Measurements from ENCODE around the gene ASPHD1. TPM values are rescaled to one million over a fixed set of nuclear protein-coding genes. Genes with fewer than 3 reads are reported as not detected.

ASPHD1 gene
- polyA plus RNA-seq, 4 donors = 0.67 to 11.5 (median 3.0) TPM

- H3K27ac ChIP-seq (ENCODE audit: low read depth in 1 of 3, low read length in 2 of 3) = no peak overlapping the region
- H3K36me3 ChIP-seq (ENCODE audit: control insufficient read depth in 3 of 3, insufficient read depth in 2 of 3, low read depth in 1 of 3, low read length in 3 of 3) = peaks cover 0 to 41% (median 0%) of the 10 kb centered on the region in 3 donors
- H3K4me3 ChIP-seq (ENCODE audit: low read depth in 1 of 3, low read length in 3 of 3) = no peak overlapping the region
- FAIRE-seq (no peak), DNase-seq (no peak)
- WGBS, 3 donors = 87 to 95% (median 94%) methylated on average over 15 to 16 of the region's 16 CpGs
- no peaks in the 10 kb centered on the region for H3K9me3 ChIP-seq (ENCODE audit: control insufficient read depth in 2 of 2, insufficient read depth in 1 of 2, low read depth in 1 of 2, low read length in 1 of 2)
- peaks cover 0 to 4% (median 3%) of the 10 kb centered on the region in 3 donors for H3K4me1 ChIP-seq (ENCODE audit: control insufficient read depth in 3 of 3, insufficient read depth in 2 of 3, low read depth in 1 of 3, low read length in 2 of 3)
- H3K27me3 ChIP-seq (ENCODE audit: control insufficient read depth in 3 of 3, insufficient read depth in 3 of 3, low read length in 3 of 3) = peaks cover 0 to 11% (median 0%) of the 10 kb centered on the region in 3 donors
Measured at GRCh38 chr16:29871822-29872546, 28.3 kb upstream of the ASPHD1 start.

DNA sequence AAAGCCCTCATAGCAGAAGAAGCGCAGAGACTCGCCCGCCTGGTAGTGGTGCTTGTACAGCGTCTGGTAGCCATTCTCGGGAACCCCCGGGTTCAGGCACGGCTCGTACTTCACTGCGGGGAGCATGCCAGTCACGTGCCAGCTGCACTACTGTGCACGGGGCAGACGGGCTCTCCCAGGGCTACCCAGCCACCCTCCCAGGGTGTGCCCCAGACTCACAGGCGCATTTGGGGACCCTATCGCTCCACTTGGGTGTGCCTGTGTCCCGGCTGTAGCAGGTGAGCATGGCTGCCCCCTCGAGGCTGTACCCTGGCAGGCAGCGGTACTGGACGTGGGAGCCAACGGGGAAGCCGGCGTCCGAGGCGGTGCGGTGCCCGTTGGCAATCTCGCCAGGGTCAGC lies 27.0 kb upstream of the ASPHD1 start:
- DNase-seq = no peak
- 92 to 95% (median 93%) methylated on average over 23 to 26 of the region's 26 CpGs for WGBS, 3 donors
- H3K4me1 ChIP-seq (ENCODE audit: control insufficient read depth in 3 of 3, insufficient read depth in 2 of 3, low read depth in 1 of 3, low read length in 2 of 3) = peaks cover 0 to 4% (median 3%) of the 10 kb centered on the region in 3 donors
- H3K4me3 ChIP-seq (ENCODE audit: low read depth in 1 of 3, low read length in 3 of 3) = no peak overlapping the region
- no peak for FAIRE-seq
- peaks cover 0 to 42% (median 0%) of the 10 kb centered on the region in 3 donors for H3K36me3 ChIP-seq (ENCODE audit: control insufficient read depth in 3 of 3, insufficient read depth in 2 of 3, low read depth in 1 of 3, low read length in 3 of 3)
- no peak overlapping the region for H3K27ac ChIP-seq (ENCODE audit: low read depth in 1 of 3, low read length in 2 of 3)
- H3K27me3 ChIP-seq (ENCODE audit: control insufficient read depth in 3 of 3, insufficient read depth in 3 of 3, low read length in 3 of 3) = peaks cover 0 to 20% (median 0%) of the 10 kb centered on the region in 3 donors
- H3K9me3 ChIP-seq (ENCODE audit: control insufficient read depth in 2 of 2, insufficient read depth in 1 of 2, low read depth in 1 of 2, low read length in 1 of 2) = no peaks in the 10 kb centered on the region

GRCh38 chr16:29875206-29875605 lies 25.1 kb upstream of the ASPHD1 start:
- Histone ChIP-seq H3K36me3 (ENCODE audit: control insufficient read depth in 3 of 3, insufficient read depth in 2 of 3, low read depth in 1 of 3, low read length in 3 of 3) (peaks cover 0 to 54% (median 0%) of the 10 kb centered on the region in 3 donors), H3K27me3 (ENCODE audit: control insufficient read depth in 3 of 3, insufficient read depth in 3 of 3, low read length in 3 of 3) (peaks cover 0 to 20% (median 0%) of the 10 kb centered on the region in 3 donors), H3K9me3 (ENCODE audit: control insufficient read depth in 2 of 2, insufficient read depth in 1 of 2, low read depth in 1 of 2, low read length in 1 of 2) (no peaks in the 10 kb centered on the region), H3K4me1 (ENCODE audit: control insufficient read depth in 3 of 3, insufficient read depth in 2 of 3, low read depth in 1 of 3, low read length in 2 of 3) (peaks cover 0 to 4% (median 3%) of the 10 kb centered on the region in 3 donors), H3K27ac (ENCODE audit: low read depth in 1 of 3, low read length in 2 of 3) (no peak overlapping the region), H3K4me3 (ENCODE audit: low read depth in 1 of 3, low read length in 3 of 3) (no peak overlapping the region)
- DNase-seq = no peak
- no peak for FAIRE-seq
- 90 to 96% (median 95%) methylated on average over 6 of the region's 6 CpGs for WGBS, 3 donors

- FAIRE-seq (no peak), DNase-seq (no peak)
- peak overlapping the region in 1 of 3 donors; percentile 12 for H3K4me3 ChIP-seq (ENCODE audit: low read depth in 1 of 3, low read length in 3 of 3)
- H3K9me3 ChIP-seq (ENCODE audit: control insufficient read depth in 2 of 2, insufficient read depth in 1 of 2, low read depth in 1 of 2, low read length in 1 of 2) = no peaks in the 10 kb centered on the region
- H3K27ac ChIP-seq (ENCODE audit: low read depth in 1 of 3, low read length in 2 of 3) = no peak overlapping the region
- H3K27me3 ChIP-seq (ENCODE audit: control insufficient read depth in 3 of 3, insufficient read depth in 3 of 3, low read length in 3 of 3) = peaks cover 0 to 20% (median 0%) of the 10 kb centered on the region in 3 donors
- WGBS, 3 donors = 31 to 72% (median 56%) methylated on average over 17 to 18 of the region's 18 CpGs
- H3K36me3 ChIP-seq (ENCODE audit: control insufficient read depth in 3 of 3, insufficient read depth in 2 of 3, low read depth in 1 of 3, low read length in 3 of 3) = peaks cover 0 to 53% (median 0%) of the 10 kb centered on the region in 3 donors
- peaks cover 0 to 4% (median 3%) of the 10 kb centered on the region in 3 donors for H3K4me1 ChIP-seq (ENCODE audit: control insufficient read depth in 3 of 3, insufficient read depth in 2 of 3, low read depth in 1 of 3, low read length in 2 of 3)
Measured at GRCh38 chr16:29876217-29876593, 24.1 kb upstream of the ASPHD1 start.

- no peak for DNase-seq
- Histone ChIP-seq H3K4me3 (ENCODE audit: low read depth in 1 of 3, low read length in 3 of 3) (peak overlapping the region in 1 of 3 donors; percentile 12), H3K27ac (ENCODE audit: low read depth in 1 of 3, low read length in 2 of 3) (no peak overlapping the region), H3K9me3 (ENCODE audit: control insufficient read depth in 2 of 2, insufficient read depth in 1 of 2, low read depth in 1 of 2, low read length in 1 of 2) (no peaks in the 10 kb centered on the region), H3K27me3 (ENCODE audit: control insufficient read depth in 3 of 3, insufficient read depth in 3 of 3, low read length in 3 of 3) (peaks cover 0 to 20% (median 0%) of the 10 kb centered on the region in 3 donors), H3K4me1 (ENCODE audit: control insufficient read depth in 3 of 3, insufficient read depth in 2 of 3, low read depth in 1 of 3, low read length in 2 of 3) (peaks cover 0 to 4% (median 3%) of the 10 kb centered on the region in 3 donors), H3K36me3 (ENCODE audit: control insufficient read depth in 3 of 3, insufficient read depth in 2 of 3, low read depth in 1 of 3, low read length in 3 of 3) (peaks cover 0 to 48% (median 0%) of the 10 kb centered on the region in 3 donors)
- no peak for FAIRE-seq
- WGBS, 3 donors = 22 to 85% (median 58%) methylated on average over 31 to 45 of the region's 45 CpGs
Measured at GRCh38 chr16:29876594-29877249, 23.6 kb upstream of the ASPHD1 start.

DNA sequence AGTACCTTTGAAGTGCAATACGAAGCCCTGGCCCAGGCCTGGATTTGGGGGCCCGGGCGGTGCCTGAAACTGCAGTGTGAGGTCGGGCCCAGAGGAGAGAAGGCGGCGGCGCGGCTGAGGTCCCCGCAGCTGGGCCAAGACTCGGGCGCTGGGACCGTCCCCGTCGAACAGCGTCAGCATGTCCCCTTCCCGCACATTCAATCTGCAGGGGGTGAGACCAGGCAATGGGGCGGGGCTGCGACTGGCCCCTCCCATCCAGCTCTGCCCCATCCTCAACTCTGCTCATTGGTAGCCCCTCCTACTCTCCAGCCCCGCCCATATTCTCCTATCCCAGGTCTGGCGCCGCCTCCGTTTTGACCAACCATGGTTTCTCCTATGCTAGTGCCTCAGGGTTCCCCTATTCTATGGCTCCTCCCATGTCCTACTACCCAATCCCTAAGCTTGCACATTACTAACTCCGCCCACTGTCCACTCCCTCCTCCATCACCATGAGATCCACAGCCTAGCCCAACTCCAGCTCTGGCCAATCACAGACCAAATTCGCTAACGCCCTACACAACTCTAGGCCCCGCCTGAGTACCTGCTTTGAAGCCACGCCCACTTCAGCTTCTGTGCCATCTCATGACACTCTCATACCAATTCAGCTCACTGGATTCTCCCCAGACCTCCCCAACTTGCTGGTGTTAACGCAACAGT lies 22.9 kb upstream of the ASPHD1 start:
- H3K27me3 ChIP-seq (ENCODE audit: control insufficient read depth in 3 of 3, insufficient read depth in 3 of 3, low read length in 3 of 3) = peaks cover 0 to 20% (median 0%) of the 10 kb centered on the region in 3 donors
- no peak overlapping the region for H3K4me3 ChIP-seq (ENCODE audit: low read depth in 1 of 3, low read length in 3 of 3)
- no peaks in the 10 kb centered on the region for H3K9me3 ChIP-seq (ENCODE audit: control insufficient read depth in 2 of 2, insufficient read depth in 1 of 2, low read depth in 1 of 2, low read length in 1 of 2)
- DNase-seq (peak in 1 of 2 donors; percentile 38), FAIRE-seq (no peak)
- WGBS, 3 donors = 37 to 77% (median 62%) methylated on average over 27 to 28 of the region's 28 CpGs
- H3K4me1 ChIP-seq (ENCODE audit: control insufficient read depth in 3 of 3, insufficient read depth in 2 of 3, low read depth in 1 of 3, low read length in 2 of 3) = peaks cover 0 to 4% (median 3%) of the 10 kb centered on the region in 3 donors
- no peak overlapping the region for H3K27ac ChIP-seq (ENCODE audit: low read depth in 1 of 3, low read length in 2 of 3)
- H3K36me3 ChIP-seq (ENCODE audit: control insufficient read depth in 3 of 3, insufficient read depth in 2 of 3, low read depth in 1 of 3, low read length in 3 of 3) = peaks cover 0 to 41% (median 0%) of the 10 kb centered on the region in 3 donors

GRCh38 chr16:29878172-29878571 lies 22.1 kb upstream of the ASPHD1 start:
- peaks cover 0 to 20% (median 0%) of the 10 kb centered on the region in 3 donors for H3K27me3 ChIP-seq (ENCODE audit: control insufficient read depth in 3 of 3, insufficient read depth in 3 of 3, low read length in 3 of 3)
- no peak overlapping the region for H3K27ac ChIP-seq (ENCODE audit: low read depth in 1 of 3, low read length in 2 of 3)
- no peak for FAIRE-seq
- no peaks in the 10 kb centered on the region for H3K9me3 ChIP-seq (ENCODE audit: control insufficient read depth in 2 of 2, insufficient read depth in 1 of 2, low read depth in 1 of 2, low read length in 1 of 2)
- H3K36me3 ChIP-seq (ENCODE audit: control insufficient read depth in 3 of 3, insufficient read depth in 2 of 3, low read depth in 1 of 3, low read length in 3 of 3) = peaks cover 0 to 35% (median 0%) of the 10 kb centered on the region in 3 donors
- H3K4me3 ChIP-seq (ENCODE audit: low read depth in 1 of 3, low read length in 3 of 3) = no peak overlapping the region
- 91 to 93% (median 92%) methylated on average over 14 of the region's 14 CpGs for WGBS, 3 donors
- peaks cover 0 to 4% (median 3%) of the 10 kb centered on the region in 3 donors for H3K4me1 ChIP-seq (ENCODE audit: control insufficient read depth in 3 of 3, insufficient read depth in 2 of 3, low read depth in 1 of 3, low read length in 2 of 3)
- no peak for DNase-seq

GRCh38 chr16:29881050-29881449 lies 19.2 kb upstream of the ASPHD1 start:
- WGBS, 3 donors = 84 to 98% (median 90%) methylated on average over 3 of the region's 3 CpGs
- no peak overlapping the region for H3K27ac ChIP-seq (ENCODE audit: low read depth in 1 of 3, low read length in 2 of 3)
- H3K36me3 ChIP-seq (ENCODE audit: control insufficient read depth in 3 of 3, insufficient read depth in 2 of 3, low read depth in 1 of 3, low read length in 3 of 3) = peaks cover 0 to 47% (median 0%) of the 10 kb centered on the region in 3 donors
- H3K9me3 ChIP-seq (ENCODE audit: control insufficient read depth in 2 of 2, insufficient read depth in 1 of 2, low read depth in 1 of 2, low read length in 1 of 2) = no peaks in the 10 kb centered on the region
- DNase-seq (no peak), FAIRE-seq (no peak)
- peaks cover 0 to 4% (median 0%) of the 10 kb centered on the region in 3 donors for H3K4me1 ChIP-seq (ENCODE audit: control insufficient read depth in 3 of 3, insufficient read depth in 2 of 3, low read depth in 1 of 3, low read length in 2 of 3)
- H3K4me3 ChIP-seq (ENCODE audit: low read depth in 1 of 3, low read length in 3 of 3) = no peak overlapping the region
- peaks cover 0 to 18% (median 0%) of the 10 kb centered on the region in 3 donors for H3K27me3 ChIP-seq (ENCODE audit: control insufficient read depth in 3 of 3, insufficient read depth in 3 of 3, low read length in 3 of 3)
